Peyer's patch (tissue), 4 donors: ENCODE results near the gene LRATD1.

Source experiments
- CTCF ChIP-seq, 6 experiments: fragments of 450-650 bp in 4 of 6; fragments of 200-600 bp in 2 of 6; sonication (generic) in 1 of 6; IDR thresholded peaks; one replicate each; pipeline ENCODE4 v1.5.1; 2017 to 2019; ENCODE audit warnings: antibody characterized with exemption in 6 of 6, mild to moderate bottlenecking in 3 of 6, moderate library complexity in 1 of 6
- POLR2A ChIP-seq, 2 donors: fragments of 450-650 bp; IDR thresholded peaks; one replicate each; pipeline ENCODE4 v1.5.1; 2017; ENCODE audit warnings: antibody characterized with exemption in 2 of 2, mild to moderate bottlenecking in 2 of 2, moderate library complexity in 2 of 2

DNA sequence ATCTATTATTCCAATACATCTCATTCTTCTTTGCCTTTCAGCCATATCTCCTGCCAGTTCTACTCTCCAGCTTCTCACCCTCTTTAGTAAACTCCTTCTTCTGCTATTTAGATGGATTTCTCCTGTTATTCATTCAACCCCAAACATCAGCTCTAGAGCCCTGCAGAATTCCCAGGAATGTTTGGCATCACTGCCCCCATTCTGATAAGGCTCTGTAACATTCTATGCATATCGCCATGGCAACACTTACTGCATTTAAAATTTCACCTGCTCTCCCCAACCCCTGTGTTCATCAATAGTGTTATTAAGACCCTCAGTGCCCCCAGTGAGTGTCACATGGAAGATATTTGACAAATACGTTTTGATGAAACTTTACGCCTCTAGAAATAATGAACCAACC, 28.6 kb downstream of the LRATD1 start:
- TF ChIP-seq POLR2A (IDR thresholded peaks at IDR 0.05) (no peak), CTCF (IDR thresholded peaks at IDR 0.05) (no peak)
